ENCODE measurements around the gene ATP6V0E2.
"Not testable (repeated sequence)": the region's sequence is repeated elsewhere in the genome, so short reads cannot be mapped to it uniquely, and the experiment has no call there.

DNA sequence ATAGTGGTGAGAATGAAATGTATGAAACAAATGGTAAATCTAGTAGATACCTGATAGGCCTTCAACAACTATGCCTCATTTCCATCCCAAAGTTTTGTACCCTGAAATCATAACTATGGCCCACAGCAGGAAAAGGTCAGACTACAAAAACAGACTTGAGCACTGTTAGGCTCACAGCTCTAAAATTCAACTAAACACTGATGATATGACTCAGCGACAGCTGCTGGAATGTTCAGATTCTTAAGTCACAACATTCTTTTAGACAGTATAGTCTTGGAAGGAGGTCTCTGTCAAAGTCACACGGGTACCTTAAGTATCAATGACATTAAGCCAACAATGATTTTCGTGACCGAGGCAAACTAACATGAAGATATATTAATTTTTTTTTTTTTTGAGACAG, 38.4 kb downstream of the ATP6V0E2 start:
- TF ChIP-seq, protein P1, sequence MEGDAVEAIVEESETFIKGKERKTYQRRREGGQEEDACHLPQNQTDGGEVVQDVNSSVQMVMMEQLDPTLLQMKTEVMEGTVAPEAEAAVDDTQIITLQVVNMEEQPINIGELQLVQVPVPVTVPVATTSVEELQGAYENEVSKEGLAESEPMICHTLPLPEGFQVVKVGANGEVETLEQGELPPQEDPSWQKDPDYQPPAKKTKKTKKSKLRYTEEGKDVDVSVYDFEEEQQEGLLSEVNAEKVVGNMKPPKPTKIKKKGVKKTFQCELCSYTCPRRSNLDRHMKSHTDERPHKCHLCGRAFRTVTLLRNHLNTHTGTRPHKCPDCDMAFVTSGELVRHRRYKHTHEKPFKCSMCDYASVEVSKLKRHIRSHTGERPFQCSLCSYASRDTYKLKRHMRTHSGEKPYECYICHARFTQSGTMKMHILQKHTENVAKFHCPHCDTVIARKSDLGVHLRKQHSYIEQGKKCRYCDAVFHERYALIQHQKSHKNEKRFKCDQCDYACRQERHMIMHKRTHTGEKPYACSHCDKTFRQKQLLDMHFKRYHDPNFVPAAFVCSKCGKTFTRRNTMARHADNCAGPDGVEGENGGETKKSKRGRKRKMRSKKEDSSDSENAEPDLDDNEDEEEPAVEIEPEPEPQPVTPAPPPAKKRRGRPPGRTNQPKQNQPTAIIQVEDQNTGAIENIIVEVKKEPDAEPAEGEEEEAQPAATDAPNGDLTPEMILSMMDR (conservative IDR thresholded peaks at IDR 0.05) = not testable (repeated sequence)
- not testable (repeated sequence) for TF ChIP-seq EZH2 (IDR thresholded peaks at IDR 0.05; ENCODE audit: low read depth)
